NOMO-1 treated with DMSO at 0.1 percent for 48 hours (cell line): ENCODE data around the gene WAPL.

Experiments
- DNase-seq: peaks from one replicate; lab custom pipeline; 2025; ENCODE audit not compliant: unreplicated experiment; lab: John Stamatoyannopoulos, UW

The WAPL gene

DNA sequence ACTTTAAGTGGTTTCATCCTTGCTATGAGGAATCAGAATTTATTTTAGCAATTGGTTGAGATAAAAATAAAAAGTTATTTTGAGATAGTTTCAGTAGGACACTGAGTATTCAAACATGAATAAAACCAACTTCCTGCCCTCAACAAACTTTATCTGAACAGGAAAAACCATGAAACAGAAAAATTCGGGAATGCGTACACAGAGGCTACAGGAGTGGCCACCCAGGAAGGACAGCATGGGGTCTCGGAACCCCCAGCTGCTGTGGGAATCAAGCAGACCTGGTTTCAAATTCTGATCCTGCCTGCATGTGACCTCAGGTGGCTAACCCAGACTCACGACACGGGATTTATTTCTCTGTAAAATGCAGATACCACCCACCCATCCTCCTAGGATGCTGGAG lies 106.0 kb downstream of the WAPL start:
- no peak for DNase-seq

DNA sequence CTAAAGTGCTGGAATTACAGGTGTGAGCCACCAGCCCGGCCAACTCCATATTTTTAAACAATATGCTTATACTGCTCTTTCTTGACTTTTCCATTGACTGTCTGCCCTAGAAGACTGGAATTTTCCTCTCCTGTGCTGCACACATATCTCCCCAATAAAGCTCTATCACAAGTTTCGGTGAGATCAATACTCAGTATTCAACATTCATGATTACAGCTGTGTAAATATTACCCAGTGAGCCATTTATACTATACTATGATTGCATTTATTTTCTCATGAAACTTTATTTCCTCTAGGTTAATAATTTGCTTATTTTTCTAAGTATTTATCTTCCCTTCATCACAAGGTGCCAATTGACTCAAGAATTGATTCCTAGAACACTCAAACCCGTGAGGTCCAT lies 106.5 kb downstream of the WAPL start:
- DNase-seq, result no peak

GRCh38 chr10:86413046-86413728 lies 108.4 kb downstream of the WAPL start:
- DNase-seq, result peak; percentile 77

GRCh38 chr10:86411852-86412560 lies 109.6 kb downstream of the WAPL start:
- no peak for DNase-seq

DNA sequence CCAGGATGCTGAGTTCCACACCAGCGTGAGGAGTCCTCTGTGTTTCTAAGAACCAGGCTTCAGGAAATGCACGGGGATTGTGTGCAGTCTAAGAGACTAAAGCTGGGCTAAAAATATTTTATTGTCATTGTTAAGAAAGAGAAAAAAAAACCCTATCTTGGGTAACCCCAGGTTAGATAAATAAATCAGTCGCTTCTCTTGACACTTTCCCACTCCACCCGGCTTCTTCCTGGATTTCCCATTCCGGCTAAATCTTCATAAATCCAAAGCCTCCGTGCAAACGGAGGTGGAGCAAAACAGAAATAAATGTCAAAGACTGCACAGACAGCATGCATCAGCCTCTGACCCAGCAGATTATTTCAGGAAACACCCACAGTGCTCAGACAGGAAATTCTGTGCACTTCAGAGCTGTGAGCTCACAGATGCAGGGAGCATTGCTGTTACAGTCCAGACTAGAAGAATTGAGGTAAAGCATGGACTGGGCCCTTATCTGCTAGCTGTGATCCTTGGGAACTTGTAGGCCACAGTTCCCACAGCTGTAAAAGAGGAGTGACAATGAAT lies 110.2 kb downstream of the WAPL start:
- peak; percentile 60 for DNase-seq

- DNase-seq, result no peak
Measured at GRCh38 chr10:86410542-86411124, 111.0 kb downstream of the WAPL start.

GRCh38 chr10:86409183-86409582 lies 112.4 kb downstream of the WAPL start:
- DNase-seq, result no peak

DNA sequence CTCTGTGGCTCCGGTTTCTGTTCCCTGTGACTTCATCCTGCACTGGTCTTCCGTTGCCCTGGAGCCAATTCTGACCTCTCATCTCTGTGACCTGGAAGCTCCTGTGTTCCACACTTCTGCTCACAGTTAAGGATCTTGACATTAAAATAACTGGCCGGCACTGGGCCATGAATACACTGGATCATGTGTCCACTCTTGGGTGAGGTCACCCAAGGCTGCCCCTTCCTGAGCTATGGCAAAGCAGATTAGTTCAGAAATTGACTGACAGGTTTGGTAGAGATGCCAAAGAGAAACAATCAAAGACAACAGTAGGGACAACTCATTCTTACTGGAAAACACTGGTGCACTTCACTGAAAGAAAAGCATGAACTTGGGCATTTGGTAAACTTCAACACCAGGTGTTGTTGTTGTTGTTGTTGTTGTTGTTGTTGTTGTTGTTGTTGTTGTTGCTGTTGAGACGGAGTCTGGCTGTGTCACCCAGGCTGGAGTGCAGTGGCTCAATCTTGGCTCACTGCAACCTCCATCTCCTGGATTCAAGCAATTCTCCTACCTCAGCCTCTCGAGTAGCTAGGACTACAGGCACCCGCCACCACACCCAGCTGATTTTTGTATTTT lies 118.3 kb downstream of the WAPL start:
- no peak for DNase-seq

GRCh38 chr10:86402283-86402941 lies 119.2 kb downstream of the WAPL start:
- DNase-seq, result no peak

DNA sequence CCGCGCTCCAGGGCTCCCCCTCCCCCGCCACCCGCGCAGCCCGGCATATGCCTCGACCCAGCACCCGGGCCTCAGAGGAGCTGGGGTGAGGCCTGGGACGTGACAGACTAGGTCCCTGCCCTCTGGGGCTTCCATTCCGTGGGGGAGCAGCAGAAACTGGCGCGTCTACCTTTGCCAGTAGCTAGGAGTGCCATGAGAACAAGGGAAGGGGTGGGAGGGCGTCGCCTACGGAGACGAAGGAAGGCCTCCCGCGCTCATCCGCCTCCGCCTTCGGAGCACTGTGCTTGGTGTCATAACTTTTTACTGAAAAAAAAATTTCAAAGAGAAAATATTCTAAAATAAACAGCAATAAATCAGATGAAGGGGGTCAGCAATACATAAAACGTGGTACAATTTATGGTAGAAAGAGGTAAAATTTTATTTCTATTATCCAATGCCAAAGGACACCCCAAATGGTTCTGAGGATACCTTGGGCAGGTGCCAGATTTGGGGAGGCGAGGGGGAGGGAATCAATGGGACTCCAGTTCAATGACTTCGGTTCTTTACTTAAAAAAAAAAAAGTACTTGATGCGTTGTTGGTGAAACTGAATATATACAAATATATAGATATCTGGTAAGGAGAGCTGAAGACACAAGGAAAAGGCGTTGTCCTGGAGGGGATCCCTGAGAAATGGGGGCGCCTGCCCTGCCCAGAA lies 119.9 kb downstream of the WAPL start:
- DNase-seq, result no peak

DNA sequence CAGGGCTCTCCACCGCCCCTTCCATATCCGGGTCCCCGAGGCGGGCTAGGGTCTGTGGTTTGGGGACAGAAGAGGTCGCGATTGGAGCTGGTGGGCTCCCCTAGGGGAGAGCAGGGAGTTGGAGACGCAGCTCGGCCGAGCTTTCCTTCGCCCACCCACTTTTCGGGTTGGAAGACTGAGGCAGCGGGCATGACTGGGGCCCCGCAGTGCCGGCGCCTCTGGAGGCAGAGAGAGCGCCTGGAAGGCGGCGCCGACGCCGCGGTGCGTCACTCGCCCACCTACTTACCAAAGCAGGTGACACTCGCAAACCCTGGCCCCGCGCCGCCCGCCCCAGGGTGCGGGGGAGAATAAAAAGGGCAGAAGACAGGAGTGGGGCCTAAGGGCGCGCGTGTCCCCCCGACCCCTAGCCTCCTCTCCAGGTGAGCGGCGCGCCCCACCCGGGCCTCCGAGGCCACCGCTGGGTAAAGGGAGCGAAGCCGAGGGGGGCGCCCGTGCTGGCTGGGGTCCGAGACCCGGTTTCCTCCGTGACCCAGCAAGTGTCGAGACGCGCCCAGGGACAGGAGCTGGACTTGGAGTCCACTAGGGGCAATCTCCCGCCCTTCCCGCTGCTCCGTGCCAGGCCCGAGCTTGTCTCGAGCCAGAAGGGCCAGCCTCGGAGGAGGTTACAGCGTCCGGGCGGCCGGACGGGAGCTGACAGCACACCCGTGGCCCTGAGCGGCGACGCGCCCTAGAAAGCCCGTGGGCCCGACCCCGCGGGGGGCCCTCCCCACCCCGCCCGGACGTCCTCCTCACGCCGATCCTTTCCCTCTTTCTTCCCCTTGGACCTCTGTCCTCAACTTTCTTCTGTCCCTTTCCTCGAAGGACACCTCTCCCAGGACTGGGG lies 120.6 kb downstream of the WAPL start:
- peak; percentile 4 for DNase-seq

GRCh38 chr10:86399879-86400704 lies 121.5 kb downstream of the WAPL start:
- DNase-seq, result peak; percentile 95

DNA sequence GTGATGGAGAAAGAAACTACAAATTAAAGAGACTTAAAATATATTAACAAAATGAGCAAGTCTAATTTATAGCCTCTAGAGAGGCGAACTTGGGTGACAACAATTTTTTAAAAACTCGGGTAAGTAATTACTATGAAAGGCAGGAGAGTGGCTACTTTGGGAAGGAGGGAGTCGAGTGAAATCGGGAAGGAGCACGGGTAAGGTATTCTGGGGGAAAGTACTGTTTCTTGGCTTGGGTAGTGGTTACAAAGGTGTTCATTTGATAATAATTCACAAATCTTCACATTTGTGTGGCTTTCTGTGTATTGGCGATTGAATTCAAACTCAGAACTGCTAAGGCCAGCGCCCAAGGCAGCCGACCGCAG lies 122.1 kb downstream of the WAPL start:
- no peak for DNase-seq

GRCh38 chr10:86397120-86397519 lies 124.5 kb downstream of the WAPL start:
- no peak for DNase-seq

DNA sequence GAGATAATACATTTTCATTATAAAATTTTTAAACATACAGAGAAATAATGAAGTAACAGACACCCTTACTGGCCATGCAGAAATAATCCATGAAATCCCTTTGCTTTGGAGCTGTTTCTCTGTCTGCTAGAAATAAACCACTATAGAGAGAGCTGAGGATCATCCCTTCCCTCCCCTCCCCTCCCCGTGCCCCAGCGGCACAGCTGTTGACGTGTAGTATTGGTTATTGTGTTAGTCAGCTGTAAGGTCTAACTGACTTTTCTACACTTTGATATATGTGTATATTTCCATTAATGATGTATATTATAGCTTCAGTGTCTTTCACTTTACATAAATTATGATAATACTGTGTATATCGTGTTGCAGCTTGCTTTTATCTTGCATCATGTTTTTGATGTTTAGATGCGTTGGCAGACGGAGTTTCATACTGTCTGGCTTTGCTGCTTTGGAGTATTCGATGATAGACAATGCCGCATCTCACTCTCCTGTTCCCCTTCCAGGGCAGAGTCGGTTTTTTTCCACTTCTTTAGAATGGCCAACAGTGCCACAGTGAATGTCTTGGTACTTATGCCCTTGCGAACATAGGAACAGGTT lies 127.6 kb downstream of the WAPL start:
- DNase-seq, result no peak

- DNase-seq, result no peak
Measured at GRCh38 chr10:86393362-86393761, 128.2 kb downstream of the WAPL start.

DNA sequence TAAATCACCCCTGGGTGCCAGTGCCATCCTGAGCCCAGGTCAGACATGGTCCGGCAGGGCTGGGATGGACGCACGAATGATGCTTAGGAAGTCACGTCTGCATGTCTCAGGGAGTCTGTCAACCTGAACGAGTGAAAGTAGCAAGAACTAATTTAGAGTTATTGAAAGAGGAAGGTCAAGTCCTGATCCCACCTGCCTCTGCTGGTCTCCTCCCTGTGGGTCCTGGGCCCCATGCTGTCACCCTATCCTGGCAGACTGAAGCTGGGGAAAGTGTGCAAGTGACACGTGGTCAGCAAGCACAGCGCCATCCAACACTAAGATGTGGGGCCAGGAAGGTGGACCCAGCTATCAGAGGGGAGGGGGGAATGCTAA lies 128.9 kb downstream of the WAPL start:
- no peak for DNase-seq

GRCh38 chr10:86391986-86392722 lies 129.4 kb downstream of the WAPL start:
- DNase-seq, result no peak
